ENCODE measurements around the gene MTOR.

GRCh38 chr1:11068600-11069473 is 193.5 kb downstream of the MTOR start:
- TF ChIP-seq POLR2A (IDR thresholded peaks at IDR 0.05) (no peak), CTCF (IDR thresholded peaks at IDR 0.05 in 8 of 11, conservative IDR thresholded peaks at IDR 0.05 in 3 of 11) (no peak), POLR2AphosphoS5 (IDR thresholded peaks at IDR 0.05) (no peak)

Measured in spleen (tissue), 7 donors.